GM18526 (cell line): ENCODE data around the gene YPEL3.

Experiments used
- POLR2A ChIP-seq: IDR thresholded peaks from 3 replicates; pipeline ENCODE4 v1.6.1; 2011; ENCODE audit not compliant: insufficient read length; ENCODE audit errors: extremely low read depth

YPEL3 gene

DNA sequence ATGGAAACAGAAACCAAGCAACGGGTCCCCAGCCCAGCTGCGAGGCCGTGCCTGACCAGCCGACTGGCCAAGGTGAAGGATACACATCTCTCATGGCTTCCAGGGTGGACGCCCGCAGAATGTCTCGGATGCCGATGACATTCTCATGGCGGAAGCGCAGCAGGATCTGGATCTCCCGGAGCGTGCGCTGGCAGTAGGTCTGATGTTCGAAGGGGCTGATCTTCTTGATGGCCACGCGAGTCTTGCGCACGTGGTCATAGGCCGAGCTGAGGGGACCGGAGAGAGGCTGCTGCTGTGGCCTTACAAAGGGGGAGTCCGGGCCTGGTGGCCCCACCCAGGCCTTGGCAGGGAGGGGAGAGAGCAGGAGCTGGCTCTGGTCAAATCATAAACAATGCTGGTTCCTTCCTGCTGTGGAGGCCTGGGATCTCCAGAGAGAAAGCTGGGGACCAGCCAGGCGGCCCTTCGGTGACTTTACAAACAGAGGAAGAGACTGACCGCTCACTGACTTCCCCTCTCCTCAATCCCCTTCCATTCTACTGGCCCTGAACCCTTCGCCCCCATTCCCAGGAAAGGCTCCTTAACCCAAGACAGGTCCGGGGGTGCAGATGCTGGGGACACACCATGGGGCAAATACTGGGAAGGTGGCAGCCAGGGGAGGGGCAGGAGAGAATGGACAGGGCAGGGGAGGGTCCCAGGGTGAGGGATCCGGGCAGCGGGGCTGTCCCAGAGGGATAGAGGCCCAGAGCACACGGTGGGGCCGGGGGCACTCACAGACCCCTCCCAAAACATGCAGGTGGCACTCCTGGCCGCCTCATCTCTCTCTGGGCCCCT lies 25.9 kb upstream of the YPEL3 start:
- TF ChIP-seq POLR2A = no peak

DNA sequence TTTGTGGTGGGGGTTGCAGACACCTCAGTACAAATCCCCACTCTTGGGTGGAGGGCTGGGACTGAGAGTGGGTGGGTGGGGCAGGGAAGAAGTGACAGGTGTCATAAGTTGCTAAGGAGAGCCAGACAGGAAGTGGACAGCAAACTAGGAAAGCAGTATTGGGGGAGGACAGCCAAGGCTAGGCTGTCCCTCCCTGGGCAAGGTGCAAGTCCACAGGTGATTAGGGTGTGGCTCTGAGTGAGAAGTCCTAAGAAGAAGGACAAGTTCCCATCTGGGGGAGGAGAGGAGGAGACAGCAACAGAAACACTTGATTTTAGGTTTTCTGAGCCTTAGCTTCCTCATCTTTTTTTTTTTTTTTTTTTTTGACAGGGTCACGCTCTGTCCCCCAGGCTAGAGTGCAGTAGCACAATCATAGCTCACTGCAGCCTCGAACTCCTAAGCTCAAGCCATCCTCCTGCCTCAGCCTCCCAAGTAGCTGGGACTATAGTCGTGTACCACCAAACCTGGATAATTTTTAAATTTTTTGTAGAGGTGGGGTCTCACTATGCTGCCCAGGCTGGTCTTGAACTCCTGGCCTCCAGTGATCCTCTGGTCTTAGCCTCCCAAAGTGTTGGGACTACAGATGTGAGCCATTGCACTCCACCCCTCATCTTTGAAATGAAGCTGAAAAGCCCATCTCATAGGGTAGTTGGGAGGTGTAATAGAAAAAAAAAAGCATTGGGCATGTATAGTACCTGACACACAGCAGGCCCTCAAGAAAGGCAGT lies 24.5 kb upstream of the YPEL3 start:
- TF ChIP-seq POLR2A = no peak

DNA sequence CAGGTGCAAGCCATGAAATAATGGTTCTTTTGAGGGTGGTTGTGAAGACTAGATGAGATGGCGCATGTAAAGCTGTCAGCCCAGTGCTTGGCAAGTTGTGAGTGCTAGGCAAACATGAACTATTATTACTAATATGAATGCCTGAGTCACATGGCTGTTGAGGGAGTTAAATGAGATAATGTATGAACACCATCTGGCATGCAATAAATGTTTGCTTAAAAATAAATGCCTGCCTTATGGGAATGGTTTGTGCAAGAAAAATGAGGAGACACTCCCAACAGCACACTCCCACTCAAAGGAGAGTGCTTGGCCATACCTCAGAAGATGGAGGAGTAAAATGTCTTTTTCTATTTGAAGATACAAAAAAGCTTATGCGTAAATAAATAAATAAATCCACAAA lies 23.4 kb upstream of the YPEL3 start:
- TF ChIP-seq POLR2A = no peak

DNA sequence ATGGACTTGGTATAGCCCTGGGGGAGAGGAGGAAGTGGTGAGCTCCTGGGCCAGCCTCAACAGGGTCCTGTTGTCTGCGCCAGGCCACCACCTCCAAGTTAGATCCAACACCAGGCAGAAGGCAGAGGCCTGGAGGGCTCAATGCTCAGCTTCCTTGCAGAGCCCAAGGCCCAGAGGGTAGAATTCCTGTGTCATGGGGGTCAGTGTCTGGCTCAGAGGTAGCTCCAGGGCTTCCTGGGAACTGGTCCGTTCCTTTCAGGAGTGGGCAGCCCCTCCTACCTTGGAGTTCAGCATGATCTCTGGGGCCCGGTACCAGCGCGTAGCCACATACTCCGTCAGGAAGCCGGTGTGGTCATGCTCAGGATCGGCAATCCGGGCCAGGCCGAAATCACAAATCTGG lies 21.8 kb upstream of the YPEL3 start:
- no peak for TF ChIP-seq POLR2A

DNA sequence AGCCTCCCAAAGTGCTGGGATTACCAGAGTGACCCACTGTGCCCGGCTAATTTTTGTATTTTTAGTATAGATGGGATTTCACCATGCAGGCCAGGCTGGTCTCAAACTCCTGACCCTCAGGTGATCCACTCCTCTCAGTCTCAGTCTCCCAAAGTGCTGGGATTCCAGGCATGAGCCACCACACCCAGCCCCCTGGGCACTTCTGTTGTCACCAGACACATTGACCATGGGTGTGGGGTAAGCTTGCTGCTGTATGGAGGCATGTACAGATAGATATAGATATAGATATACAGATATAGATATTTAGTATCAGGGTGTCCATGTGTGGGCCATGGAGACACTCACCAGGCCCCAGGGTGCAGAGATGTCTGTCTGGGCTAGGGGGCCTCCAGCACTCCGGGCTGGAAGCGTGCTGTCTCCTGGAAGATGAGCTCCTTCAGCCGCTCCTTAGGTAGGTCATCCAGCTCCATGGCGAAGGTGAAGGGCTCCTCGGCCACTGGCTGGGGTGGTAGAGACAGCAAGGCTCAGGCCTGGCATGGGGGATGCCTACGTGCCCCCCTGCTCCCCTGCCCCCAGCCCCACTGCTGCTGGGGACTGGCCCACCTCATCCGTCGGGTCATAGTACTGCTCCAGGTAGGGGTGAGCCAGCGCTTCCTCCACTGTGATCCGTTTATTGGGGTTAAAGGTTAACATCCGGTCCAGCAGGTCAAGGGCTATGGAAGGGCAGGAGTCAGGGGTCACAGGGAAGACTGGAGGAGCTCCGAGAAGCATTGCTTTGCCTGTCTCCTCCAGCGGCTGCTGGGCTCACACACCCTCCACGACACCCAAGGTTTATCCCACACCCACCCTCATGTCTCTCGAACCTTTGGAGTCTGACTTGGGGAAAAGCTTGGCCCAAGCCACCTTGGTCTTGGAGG lies 20.5 kb upstream of the YPEL3 start:
- TF ChIP-seq POLR2A = no peak

DNA sequence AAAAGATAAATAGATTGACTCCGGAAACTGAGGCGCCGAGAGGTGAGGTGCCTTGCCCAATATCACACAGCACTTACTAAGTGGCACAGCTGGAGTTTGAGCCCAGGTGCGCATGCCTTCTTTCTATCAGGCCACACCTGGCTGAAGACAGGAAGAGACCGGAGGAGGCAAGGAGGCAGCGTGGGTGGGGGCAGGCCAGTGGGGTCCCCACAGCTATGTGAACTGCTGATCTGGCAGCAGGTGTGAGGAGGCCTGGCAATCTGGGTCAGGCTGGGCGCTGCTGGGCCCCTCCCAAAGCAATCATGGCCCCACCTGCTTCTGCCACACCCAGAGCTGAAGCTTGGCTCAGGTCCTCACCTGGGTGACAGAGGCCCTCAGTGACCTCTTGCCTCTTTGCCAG lies 19.2 kb upstream of the YPEL3 start:
- no peak for TF ChIP-seq POLR2A

DNA sequence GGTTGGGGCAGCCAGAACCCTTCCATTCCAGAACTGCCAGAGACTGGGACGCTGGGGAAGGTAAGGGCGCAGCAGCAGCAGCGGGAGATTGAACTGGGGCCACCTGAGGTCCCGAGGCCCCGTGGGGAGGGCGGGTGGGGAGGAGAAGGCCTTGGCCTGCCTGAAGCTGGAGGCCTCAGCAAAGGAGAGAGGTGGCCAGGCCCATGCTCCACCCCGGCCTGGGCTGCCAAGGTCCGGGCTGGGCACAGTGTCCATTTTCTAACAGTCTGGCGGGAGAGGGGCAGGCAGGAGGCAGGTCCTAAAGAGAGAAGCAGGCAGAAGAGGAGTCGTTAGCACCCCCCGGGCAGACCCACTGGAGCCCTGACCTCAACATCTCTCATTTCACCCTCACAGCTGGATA lies 18.4 kb upstream of the YPEL3 start:
- TF ChIP-seq POLR2A = no peak

DNA sequence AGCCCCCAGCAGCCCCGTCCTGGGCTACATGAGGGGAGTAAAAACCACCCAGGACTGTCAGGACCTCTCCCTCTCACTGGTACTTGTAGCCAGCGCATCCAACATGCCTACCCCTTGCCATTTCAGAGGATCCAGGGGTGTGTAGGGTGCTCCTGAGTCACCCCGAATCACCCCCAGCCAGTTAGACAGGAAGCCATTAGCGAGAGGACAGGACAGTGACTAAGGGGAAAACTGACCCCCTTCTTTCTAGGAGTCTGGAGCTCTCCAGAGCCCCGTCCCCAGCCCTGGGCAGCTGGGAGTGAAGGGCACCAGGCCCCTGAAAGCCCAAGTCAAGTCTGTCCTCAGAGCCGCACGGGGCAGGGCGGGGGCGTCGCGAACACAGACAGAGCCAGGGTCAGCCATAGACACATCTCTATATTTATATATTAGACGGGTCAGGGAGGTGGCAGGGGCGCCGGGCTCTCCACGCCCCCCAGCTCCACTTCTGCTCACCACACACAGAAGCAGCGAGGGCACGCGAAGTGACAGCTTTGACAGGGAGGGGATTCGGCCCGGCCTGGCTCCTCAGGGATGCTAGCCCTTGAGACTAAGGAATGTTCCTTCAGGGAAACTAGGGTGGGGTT lies 17.8 kb upstream of the YPEL3 start:
- TF ChIP-seq POLR2A = no peak

DNA sequence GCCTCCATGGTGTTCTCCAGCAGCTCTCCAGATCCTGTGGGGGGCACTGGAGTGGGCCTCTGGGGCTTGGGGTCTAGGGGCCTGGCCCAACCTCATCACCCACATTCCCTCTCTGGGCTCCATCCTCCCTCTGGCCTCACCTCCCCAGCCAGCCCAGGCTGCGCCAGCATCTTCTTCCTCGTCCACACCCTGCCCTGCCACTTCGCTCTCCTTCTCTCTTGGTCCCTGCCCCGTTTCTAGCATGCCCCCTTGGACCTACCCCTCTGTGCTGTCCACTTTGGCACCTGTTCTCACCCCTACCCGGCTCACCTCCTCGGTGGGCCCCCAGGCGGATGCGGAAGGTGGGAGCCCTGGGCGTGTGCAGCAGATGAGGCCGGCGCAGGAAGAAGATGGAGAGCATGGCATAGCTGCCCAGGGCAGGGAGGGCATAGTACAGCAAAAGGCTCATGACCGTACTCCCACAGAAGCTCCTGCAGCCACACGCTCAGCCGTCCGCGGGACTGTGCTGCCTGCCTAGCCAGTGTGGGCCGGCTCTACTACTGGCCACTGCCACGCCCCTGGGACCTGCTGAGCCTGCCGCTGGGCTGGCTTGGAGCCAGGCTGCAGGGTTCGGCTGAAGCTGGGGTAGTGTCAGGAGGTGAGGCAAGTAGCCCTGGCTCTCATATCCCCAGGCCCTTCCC lies 17.2 kb upstream of the YPEL3 start, which contains the start of gene GDPD3:
TSS of gene GDPD3 (minus strand) at position 507 of the 680 bp plus-strand sequence. CDS start at position 448, 59 bp downstream.
- no peak for TF ChIP-seq POLR2A

DNA sequence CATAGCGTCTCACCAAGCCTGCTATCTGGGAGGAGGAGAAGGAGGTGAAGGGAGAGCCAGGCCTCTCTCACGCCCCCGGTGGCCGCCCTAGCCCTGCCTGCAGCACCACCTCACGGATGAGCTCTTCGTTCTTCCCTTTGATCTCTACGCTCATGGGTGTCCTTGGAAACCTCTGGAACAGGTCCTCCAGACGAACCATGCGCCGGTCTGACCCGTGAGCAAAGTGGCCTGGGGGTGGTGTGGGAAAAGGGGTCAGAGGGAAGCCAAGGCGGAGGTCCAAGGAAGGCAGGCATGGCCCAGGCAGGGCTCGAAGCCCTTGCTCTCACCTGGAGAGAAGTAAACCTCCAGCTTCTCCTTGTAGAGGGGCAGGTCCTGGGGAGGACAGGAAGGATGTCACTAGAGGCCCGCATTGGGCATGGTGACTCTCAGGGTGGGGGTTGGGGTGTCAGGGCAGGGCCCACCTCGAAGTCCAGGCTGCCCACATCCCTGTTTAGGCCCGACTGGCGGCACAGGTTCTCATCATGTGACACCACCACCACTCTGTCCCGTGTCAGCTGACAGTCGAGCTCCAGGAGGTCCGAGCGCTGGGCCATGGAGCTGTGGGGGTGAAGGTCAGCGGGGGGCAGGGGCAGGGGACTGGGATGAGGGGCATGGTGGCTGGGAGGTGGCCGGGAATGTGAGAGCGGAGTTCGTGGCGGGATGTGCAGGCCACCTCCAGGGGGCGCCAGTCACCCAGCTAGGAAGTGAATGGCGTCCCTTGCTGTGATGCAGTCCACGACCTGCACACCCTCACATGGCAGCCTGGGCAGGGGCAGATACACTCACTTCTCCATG lies 16.4 kb upstream of the YPEL3 start:
- no peak for TF ChIP-seq POLR2A

DNA sequence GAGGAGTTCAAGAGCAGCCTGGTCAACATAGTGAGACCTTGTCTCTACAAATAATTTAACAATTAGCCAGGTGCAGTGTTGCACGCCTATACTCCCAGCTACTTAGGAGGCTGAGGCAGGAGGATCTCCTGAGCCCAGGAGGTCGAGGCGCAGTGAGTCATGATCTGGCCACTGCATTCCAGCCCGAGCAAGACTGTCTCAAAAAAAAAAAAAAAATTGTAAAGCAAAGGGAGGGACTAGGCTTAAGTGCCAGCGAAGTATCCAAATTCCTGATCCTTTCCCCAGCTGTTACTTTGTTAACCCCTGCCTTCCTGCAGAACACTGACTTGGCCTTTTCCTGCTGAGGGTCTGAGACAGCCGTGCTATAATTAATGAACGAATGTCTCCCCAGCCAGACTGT lies 14.6 kb upstream of the YPEL3 start:
- TF ChIP-seq POLR2A = no peak

DNA sequence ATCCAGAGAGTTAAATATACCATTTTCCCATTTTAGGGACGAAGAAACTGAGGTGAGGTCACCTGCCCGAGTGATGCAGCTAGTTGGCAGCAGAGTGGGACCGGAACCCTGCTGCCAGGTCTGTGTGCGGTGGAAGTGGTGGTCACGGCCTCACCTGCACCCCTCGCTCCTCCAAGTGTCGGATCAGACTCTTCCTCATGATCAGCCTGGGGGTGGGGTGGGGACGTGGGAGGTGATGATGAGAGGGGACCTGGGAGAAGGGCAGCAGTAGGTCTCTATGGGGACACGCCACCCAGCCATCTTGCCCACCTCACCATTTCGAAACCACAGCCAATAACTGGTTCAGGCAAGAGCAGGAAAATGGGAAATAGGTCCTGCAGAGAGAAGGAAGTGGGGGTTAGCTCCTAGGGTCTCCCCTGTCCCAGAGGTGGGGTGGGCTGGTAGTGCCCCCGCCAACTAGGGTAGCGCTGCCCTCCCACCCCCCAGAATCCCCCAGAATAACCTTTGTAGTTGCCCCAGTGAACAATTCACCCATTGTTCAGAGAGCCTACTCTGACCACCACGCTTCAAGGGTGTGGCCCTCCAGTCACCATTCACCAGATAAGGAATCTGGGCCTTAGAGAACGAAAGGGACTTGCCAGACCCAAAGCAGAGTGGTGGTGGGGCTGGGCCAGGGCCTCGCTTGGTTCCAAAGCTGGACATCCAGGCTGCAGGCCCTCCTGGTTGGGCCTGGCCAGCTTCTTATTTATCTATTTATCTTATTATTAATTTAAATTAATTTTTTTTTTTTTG lies 12.2 kb upstream of the YPEL3 start:
- no peak for TF ChIP-seq POLR2A

DNA sequence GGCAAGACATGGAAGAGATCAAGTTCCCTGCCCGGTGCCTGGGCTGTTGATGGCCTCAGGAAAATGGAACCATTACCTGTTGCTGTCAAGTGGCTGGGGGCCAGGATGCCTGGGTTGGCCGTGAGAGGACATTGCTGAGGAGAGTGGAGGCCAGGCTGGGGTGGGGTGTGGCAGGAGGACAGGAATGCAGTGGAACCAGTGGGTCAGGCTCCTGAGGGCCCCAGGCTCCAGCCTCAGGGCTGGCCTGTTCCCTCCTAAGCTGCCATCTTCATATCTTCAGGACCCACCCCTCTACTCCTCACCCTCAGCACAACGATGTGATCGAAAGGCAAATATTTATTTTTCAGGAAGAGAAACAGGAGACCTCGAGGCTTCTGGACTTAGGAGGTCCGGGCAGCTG lies 8.5 kb upstream of the YPEL3 start:
- no peak for TF ChIP-seq POLR2A
